ENCODE measurements around the gene CDNF.

Gene CDNF

GRCh38 chr10:14836208-14836607 is 1.6 kb downstream of the CDNF start:
- Histone ChIP-seq H3K27me3 (ENCODE audit: insufficient read depth, poor library complexity, severe bottlenecking) (no peaks in the 10 kb centered on the region), H3K9me3 (ENCODE audit: severe bottlenecking) (no peaks in the 10 kb centered on the region), H3K36me3 (ENCODE audit: low read depth) (peaks cover 13% of the 10 kb centered on the region), H3K27ac (ENCODE audit: poor library complexity, severe bottlenecking) (no peak overlapping the region), H3K4me1 (ENCODE audit: insufficient read depth, poor library complexity, severe bottlenecking) (peaks cover 7% of the 10 kb centered on the region), H3K4me3 (ENCODE audit: severe bottlenecking) (no peak overlapping the region)
- ATAC-seq (ENCODE audit: low read depth) (no peak), DNase-seq (ENCODE audit: low spot score) (no peak)
- TF ChIP-seq, protein P1, sequence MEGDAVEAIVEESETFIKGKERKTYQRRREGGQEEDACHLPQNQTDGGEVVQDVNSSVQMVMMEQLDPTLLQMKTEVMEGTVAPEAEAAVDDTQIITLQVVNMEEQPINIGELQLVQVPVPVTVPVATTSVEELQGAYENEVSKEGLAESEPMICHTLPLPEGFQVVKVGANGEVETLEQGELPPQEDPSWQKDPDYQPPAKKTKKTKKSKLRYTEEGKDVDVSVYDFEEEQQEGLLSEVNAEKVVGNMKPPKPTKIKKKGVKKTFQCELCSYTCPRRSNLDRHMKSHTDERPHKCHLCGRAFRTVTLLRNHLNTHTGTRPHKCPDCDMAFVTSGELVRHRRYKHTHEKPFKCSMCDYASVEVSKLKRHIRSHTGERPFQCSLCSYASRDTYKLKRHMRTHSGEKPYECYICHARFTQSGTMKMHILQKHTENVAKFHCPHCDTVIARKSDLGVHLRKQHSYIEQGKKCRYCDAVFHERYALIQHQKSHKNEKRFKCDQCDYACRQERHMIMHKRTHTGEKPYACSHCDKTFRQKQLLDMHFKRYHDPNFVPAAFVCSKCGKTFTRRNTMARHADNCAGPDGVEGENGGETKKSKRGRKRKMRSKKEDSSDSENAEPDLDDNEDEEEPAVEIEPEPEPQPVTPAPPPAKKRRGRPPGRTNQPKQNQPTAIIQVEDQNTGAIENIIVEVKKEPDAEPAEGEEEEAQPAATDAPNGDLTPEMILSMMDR (IDR thresholded peaks at IDR 0.05; ENCODE audit: poor library complexity, severe bottlenecking) = no peak

GRCh38 chr10:14833106-14833505 is 4.7 kb downstream of the CDNF start:
- no peak for ATAC-seq (ENCODE audit: low read depth)
- peaks cover 4% of the 10 kb centered on the region for H3K4me1 ChIP-seq (ENCODE audit: insufficient read depth, poor library complexity, severe bottlenecking)
- TF ChIP-seq, protein P1 (IDR thresholded peaks at IDR 0.05; ENCODE audit: poor library complexity, severe bottlenecking) = no peak
- no peaks in the 10 kb centered on the region for H3K36me3 ChIP-seq (ENCODE audit: low read depth)
- no peak overlapping the region for H3K27ac ChIP-seq (ENCODE audit: poor library complexity, severe bottlenecking)
- H3K27me3 ChIP-seq (ENCODE audit: insufficient read depth, poor library complexity, severe bottlenecking) = no peaks in the 10 kb centered on the region
- no peak for DNase-seq (ENCODE audit: low spot score)
- no peaks in the 10 kb centered on the region for H3K9me3 ChIP-seq (ENCODE audit: severe bottlenecking)
- no peak overlapping the region for H3K4me3 ChIP-seq (ENCODE audit: severe bottlenecking)

DNA sequence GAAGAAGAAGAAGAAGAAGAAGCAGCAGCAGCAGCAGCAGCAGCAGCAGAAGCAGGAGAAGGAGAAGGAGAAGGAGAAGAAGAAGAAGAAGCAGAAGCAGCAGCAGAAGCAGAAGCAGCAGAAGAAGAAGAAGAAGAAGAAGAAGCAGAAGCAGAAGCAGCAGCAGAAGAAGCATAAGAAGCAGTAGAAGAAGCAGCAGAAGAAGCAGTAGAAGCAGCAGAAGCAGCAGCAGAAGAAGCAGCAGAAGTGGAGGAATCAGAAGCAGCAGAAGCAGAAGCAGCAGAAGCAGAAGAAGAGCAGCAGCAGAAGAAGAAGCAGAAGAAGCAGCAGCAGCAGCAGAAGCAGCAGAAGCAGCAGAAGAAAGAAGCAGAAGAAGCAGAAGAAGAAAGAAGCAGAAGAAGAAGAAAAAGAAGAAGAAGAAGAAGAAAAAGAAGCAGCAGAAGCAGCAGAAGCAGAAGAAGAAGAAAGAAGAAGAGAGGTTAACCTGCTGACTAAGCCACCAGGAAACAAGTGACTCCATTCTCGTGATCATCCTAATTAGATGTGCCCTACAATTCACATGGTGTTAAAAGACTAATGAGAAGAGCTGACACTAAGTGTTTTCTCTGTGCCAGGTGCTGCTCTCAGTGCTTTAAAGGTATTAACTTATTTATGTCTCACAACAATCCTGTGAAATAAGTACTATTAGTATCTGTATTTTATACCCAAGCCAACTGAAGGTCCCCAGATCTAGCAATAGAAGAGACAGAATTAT is 11.6 kb downstream of the CDNF start:
- Histone ChIP-seq H3K9me3 (ENCODE audit: severe bottlenecking) (no peaks in the 10 kb centered on the region), H3K27ac (ENCODE audit: poor library complexity, severe bottlenecking) (no peak overlapping the region), H3K4me1 (ENCODE audit: insufficient read depth, poor library complexity, severe bottlenecking) (no peaks in the 10 kb centered on the region), H3K4me3 (ENCODE audit: severe bottlenecking) (no peak overlapping the region), H3K36me3 (ENCODE audit: low read depth) (no peaks in the 10 kb centered on the region), H3K27me3 (ENCODE audit: insufficient read depth, poor library complexity, severe bottlenecking) (no peaks in the 10 kb centered on the region)
- ATAC-seq (ENCODE audit: low read depth) (no peak), DNase-seq (ENCODE audit: low spot score) (no peak)
- TF ChIP-seq, protein P1 (IDR thresholded peaks at IDR 0.05; ENCODE audit: poor library complexity, severe bottlenecking) = no peak

DNA sequence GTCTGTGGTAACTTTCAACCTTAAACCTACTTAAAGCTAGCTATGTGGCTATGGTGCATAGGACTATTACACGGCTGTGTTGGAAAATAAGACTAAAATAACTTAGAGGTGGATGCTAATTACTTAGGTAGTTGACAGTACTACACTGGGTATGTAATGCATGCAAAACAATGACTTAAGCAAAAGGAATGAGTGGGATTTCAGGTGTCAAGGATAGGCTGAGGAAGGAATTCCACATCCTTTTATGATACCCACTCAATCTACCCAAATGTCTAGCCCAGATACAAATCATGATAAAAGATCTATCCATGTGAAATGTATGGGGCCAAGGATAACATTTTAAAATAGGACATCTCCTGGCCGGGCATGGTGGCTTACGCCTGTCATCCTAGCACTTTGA is 13.9 kb downstream of the CDNF start:
- TF ChIP-seq, protein P1 (IDR thresholded peaks at IDR 0.05; ENCODE audit: poor library complexity, severe bottlenecking) = no peak
- no peak for DNase-seq (ENCODE audit: low spot score)
- Histone ChIP-seq H3K4me3 (ENCODE audit: severe bottlenecking) (no peak overlapping the region), H3K9me3 (ENCODE audit: severe bottlenecking) (no peaks in the 10 kb centered on the region), H3K36me3 (ENCODE audit: low read depth) (no peaks in the 10 kb centered on the region), H3K4me1 (ENCODE audit: insufficient read depth, poor library complexity, severe bottlenecking) (peaks cover 12% of the 10 kb centered on the region), H3K27ac (ENCODE audit: poor library complexity, severe bottlenecking) (no peak overlapping the region), H3K27me3 (ENCODE audit: insufficient read depth, poor library complexity, severe bottlenecking) (no peaks in the 10 kb centered on the region)
- ATAC-seq (ENCODE audit: low read depth) = no peak
